ENCODE results near the gene NACC2.
"Not testable (repeated sequence)": the region's sequence is repeated elsewhere in the genome, so short reads cannot be mapped to it uniquely, and the experiment has no call there.

NACC2 gene

DNA sequence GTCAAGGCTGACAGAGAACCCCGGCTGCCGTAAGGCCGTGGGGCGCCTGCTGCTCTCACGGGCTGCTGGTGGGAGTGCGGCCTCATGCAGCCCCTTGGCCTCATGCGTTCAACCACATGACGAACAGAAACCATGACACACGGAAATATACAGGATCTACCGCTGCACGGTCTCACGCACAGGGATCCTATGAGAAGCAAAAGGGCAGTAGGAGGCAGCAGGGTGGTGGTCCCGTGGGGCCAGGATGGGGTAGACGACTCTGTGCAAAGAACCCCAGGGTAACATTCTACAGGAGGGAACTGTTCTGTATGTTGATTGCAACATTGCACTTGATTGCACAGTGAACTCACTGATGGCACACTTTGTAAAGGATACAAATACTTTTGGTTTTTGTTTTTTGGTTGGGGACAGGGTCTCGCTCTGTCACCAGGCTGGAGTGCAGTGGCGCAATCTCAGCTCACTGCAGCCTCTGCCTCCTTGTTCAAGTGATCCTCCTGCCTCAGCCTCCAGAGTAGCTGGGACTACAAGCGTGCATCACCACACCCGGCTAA is 51.6 kb downstream of the NACC2 start:
- no peak for DNase-seq

- DNase-seq: no peak
These were observed 52.5 kb downstream of the NACC2 start for GRCh38 chr9:136042541-136042940.

DNA sequence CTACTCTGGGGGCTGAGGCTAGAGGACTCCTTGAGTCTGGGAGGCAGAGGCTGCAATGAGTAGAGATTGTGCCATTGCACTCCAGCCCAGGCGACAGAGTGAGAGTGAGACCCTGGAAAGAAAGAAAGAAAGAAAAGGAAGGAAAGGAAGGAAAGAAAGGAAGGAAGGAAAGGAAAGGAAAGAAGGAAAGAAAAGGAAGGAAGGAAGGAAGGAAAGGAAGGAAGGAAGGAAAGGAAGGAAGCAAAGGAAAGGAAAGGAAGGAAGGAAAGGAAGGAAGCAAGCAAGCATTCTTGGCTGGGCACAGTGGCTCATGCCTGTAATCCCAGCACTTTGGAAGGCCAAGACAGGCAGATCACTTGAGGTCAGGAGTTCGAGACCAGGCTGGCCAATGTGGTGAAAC is 54.2 kb downstream of the NACC2 start:
- DNase-seq: not testable (repeated sequence)

GRCh38 chr9:136039488-136039887 is 55.6 kb downstream of the NACC2 start:
- no peak for DNase-seq

DNA sequence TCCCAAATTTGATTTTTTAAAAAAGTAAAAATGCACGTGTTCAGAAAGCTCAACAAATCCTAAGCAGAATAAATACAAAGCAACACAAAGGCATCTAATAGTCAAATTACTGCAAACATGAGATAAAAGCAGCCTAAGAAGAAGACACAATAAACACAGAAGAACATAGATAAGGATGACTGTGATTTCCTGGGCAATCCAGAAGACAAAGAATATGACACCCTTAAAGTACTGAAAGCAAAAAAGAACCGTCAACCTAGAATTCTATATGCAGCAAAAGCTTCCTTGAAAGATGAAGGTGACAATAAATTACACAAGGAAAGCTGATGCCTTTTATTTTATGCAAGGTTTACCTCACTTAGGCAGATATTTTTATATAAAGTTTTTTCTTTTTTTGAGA is 58.2 kb downstream of the NACC2 start:
- no peak for DNase-seq

- no peak for DNase-seq
These were observed 59.0 kb downstream of the NACC2 start for GRCh38 chr9:136036050-136036449.

- no peak for DNase-seq
These were observed 63.1 kb downstream of the NACC2 start for GRCh38 chr9:136031741-136032730.

GRCh38 chr9:136031094-136031493 is 64.0 kb downstream of the NACC2 start:
- DNase-seq: no peak

DNA sequence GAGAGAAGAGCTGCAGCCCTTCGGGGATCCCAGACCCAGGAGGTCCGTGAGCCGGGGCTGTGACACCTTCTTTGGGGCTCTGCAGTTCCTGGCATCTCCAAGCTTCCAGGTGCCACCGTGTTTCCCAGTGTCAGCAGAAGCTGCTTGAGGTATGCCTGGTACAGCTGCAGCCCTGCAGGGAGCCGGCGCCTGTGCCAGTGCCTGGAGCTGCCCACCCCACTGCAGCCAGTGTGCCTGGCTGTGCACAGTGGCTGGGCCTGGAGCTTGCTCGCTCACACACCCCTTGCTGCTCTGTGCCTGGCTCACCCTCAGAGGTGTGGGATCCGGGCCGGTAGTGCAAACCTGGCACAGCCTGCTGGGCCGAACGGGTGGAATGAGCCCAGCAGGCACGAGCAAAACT is 65.5 kb downstream of the NACC2 start:
- no peak for DNase-seq

DNA sequence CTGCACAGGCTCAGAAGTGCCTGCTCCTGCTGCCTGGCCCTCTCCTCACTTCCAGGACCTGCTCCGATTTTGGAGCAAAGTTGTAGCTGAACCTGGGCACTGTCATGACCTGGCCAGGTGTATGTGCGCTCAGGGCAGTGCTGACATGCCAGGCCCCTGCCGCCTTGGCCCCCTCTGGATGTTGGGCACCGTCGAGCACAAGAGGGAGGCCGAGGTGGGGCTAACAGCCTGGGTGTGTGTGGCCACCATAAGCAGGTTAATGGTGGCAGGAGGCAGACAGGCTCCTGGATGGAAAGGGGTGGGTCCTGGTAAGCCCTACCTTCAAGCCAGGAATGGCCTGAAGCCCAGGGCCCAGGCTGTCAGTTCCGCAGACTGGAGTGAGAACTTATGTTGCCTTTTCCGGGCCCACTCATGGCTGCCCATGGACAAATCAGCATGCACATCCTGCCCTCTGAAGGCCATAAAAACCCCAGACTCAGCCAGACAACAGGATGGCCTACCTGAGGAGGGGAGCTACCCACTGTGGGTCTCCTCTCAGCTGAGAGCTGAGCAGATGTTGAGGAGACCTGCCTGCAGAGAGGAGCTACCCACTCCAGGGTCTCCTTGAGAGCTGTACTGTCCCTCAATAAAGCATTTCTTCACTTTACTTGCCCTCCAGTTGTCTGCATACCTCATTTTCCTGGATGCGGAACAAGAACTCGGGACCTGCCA is 66.2 kb downstream of the NACC2 start:
- no peak for DNase-seq

- DNase-seq: not testable (repeated sequence)
These were observed 68.2 kb downstream of the NACC2 start for GRCh38 chr9:136026943-136027289.

GRCh38 chr9:136026266-136026942 is 68.7 kb downstream of the NACC2 start:
- no peak for DNase-seq

GRCh38 chr9:136025481-136025880 is 69.6 kb downstream of the NACC2 start:
- DNase-seq: no peak

- no peak for DNase-seq
These were observed 70.3 kb downstream of the NACC2 start for GRCh38 chr9:136024696-136025316.

GRCh38 chr9:136024286-136024685 is 70.8 kb downstream of the NACC2 start:
- DNase-seq: no peak

GRCh38 chr9:136023410-136024225 is 71.5 kb downstream of the NACC2 start:
- DNase-seq: no peak

GRCh38 chr9:136022731-136023409 is 72.2 kb downstream of the NACC2 start:
- no peak for DNase-seq

- no peak for DNase-seq
These were observed 73.0 kb downstream of the NACC2 start for GRCh38 chr9:136021872-136022681.

- DNase-seq: no peak
These were observed 73.8 kb downstream of the NACC2 start for GRCh38 chr9:136021171-136021871.

GRCh38 chr9:136020671-136021070 is 74.4 kb downstream of the NACC2 start:
- DNase-seq: no peak

Measured in CD4-positive, alpha-beta T cell treated with Interleukin-4 for 4 hours (primary cell).